ENCODE data around the gene SYNC.
A peak's percentile ranks its signal among the peaks of the same experiment; 100 is the strongest.

Gene SYNC

GRCh38 chr1:32728413-32729077 is 26.0 kb upstream of the SYNC start:
- H3K4me1 Mint-ChIP-seq, result peaks cover 8% of the 10 kb centered on the region
- no peaks in the 10 kb centered on the region for H3K9me3 Mint-ChIP-seq

GRCh38 chr1:32727876-32728275 is 25.3 kb upstream of the SYNC start:
- Mint-ChIP-seq H3K27ac (peak overlapping the region in 2 of 3 experiments; percentile 40 to 58), H3K36me3 (ENCODE audit: low read depth) (no peaks in the 10 kb centered on the region)

More at GRCh38 chr1:32728413-32729077, 26.0 kb upstream of the SYNC start:
- H3K27ac Mint-ChIP-seq, result peak overlapping the region in 2 of 3 experiments; percentile 40 to 58
- H3K36me3 Mint-ChIP-seq (ENCODE audit: low read depth), result no peaks in the 10 kb centered on the region
- H3K4me3 Mint-ChIP-seq, result no peak overlapping the region
- peaks cover 7% of the 10 kb centered on the region for H3K27me3 Mint-ChIP-seq (ENCODE audit: low read depth)
- no peak for TF ChIP-seq CTCF (IDR thresholded peaks at IDR 0.05; ENCODE audit: unreplicated experiment in 3 of 3)

GRCh38 chr1:32725615-32725982 is 23.0 kb upstream of the SYNC start:
- Mint-ChIP-seq H3K9me3 (no peaks in the 10 kb centered on the region), H3K27ac (peak overlapping the region in 1 of 3 experiments; percentile 5), H3K36me3 (ENCODE audit: low read depth) (no peaks in the 10 kb centered on the region), H3K27me3 (ENCODE audit: low read depth) (peaks cover 4% of the 10 kb centered on the region), H3K4me1 (peaks cover 5% of the 10 kb centered on the region), H3K4me3 (no peak overlapping the region)
- TF ChIP-seq CTCF (IDR thresholded peaks at IDR 0.05; ENCODE audit: unreplicated experiment in 3 of 3), result no peak

More at GRCh38 chr1:32727876-32728275, 25.3 kb upstream of the SYNC start:
- H3K4me1 Mint-ChIP-seq, result peaks cover 5% of the 10 kb centered on the region
- no peaks in the 10 kb centered on the region for H3K9me3 Mint-ChIP-seq
- peaks cover 4% of the 10 kb centered on the region for H3K27me3 Mint-ChIP-seq (ENCODE audit: low read depth)
- no peak for TF ChIP-seq CTCF (IDR thresholded peaks at IDR 0.05; ENCODE audit: unreplicated experiment in 3 of 3)
- H3K4me3 Mint-ChIP-seq, result no peak overlapping the region

DNA sequence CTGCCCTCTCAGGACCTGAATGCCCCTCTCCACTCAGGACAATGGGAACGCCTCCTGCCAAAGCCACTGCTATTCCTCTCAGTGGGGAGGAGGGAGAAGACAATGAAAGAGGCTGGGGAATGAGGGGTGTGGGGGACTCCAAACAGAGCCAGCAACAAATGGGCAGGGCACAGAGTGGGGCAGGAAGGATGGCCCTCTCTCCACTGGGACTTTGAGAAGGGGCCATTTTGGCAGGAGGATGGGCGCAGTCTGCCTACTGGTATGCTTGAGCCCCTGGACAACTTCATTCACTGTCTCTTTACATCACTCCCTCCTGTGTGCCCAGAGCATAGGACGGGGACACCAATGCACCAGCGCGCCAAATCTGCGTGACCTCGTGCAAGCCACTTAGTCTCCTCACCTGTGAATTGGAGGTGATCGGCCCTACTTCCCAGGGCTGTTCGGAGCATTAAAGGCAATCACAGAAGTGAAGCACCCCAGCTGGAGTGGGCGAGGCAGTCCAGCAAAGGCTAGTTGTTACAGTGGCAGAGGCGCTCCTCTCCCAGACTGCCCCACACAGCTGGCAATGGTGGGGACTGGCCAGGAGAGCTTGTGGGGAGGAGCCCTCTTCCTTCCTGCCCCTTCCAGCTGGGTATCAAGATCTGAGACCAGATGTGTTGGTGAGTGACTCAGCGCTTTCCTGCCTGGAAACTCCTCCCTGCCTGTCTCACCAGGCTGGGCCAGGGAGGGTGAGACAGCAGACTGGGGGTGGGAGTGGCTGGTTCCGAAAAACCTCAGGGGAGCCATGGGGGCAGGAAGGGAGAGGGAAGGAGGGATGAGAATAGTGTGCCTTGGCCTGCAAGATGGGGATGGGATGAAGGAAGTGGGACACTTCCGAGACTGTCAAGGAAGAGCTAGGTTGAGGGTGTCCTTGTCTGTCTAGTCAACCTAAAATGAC is 22.4 kb upstream of the SYNC start:
- TF ChIP-seq CTCF (IDR thresholded peaks at IDR 0.05; ENCODE audit: unreplicated experiment in 3 of 3), result no peak
- no peaks in the 10 kb centered on the region for H3K36me3 Mint-ChIP-seq (ENCODE audit: low read depth)
- no peak overlapping the region for H3K4me3 Mint-ChIP-seq
- H3K9me3 Mint-ChIP-seq, result no peaks in the 10 kb centered on the region
- H3K27ac Mint-ChIP-seq, result peak overlapping the region in 1 of 3 experiments; percentile 5
- peaks cover 5% of the 10 kb centered on the region for H3K4me1 Mint-ChIP-seq
- H3K27me3 Mint-ChIP-seq (ENCODE audit: low read depth), result peaks cover 9% of the 10 kb centered on the region

DNA sequence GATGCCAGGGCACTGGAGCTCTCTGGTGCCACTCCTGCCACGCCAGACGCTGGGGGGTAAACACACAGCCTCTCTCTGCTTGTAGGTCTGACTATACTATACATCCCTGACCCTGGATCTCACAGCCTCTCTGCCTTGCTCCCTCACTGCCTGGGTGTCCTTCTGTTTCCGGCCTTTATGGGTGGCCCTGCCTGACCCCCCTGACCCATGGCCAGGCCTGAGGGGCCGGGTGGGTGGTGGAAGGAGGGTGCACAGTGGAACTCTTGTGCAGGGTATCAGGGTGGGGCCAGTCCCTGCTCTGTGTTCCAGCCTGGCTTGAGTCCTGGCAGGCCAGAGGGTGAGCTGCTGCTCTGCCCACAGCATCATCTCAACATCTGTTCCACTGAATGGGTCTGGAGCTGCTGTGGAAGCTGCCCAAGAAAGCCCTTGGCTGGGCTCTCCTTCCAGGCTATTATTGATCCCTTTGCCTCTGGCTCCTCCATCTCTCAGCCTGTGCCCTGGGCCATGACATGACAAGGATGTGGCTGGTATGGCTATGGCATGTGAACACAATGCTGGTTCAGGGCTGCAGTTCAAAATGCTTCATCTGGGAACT is 17.2 kb upstream of the SYNC start:
- no peaks in the 10 kb centered on the region for H3K9me3 Mint-ChIP-seq
- TF ChIP-seq CTCF (IDR thresholded peaks at IDR 0.05; ENCODE audit: unreplicated experiment in 3 of 3), result no peak
- no peaks in the 10 kb centered on the region for H3K36me3 Mint-ChIP-seq (ENCODE audit: low read depth)
- H3K27me3 Mint-ChIP-seq (ENCODE audit: low read depth), result peaks cover 9% of the 10 kb centered on the region
- peaks cover 5% of the 10 kb centered on the region for H3K4me1 Mint-ChIP-seq
- H3K4me3 Mint-ChIP-seq, result no peak overlapping the region
- no peak overlapping the region for H3K27ac Mint-ChIP-seq

All from nephron (organoid).